KOPT-K1 (cell line): ENCODE measurements around the gene SOX21.

Source experiments
- H3K27ac ChIP-seq: fragments of 200-600 bp; sonication (generic); 2 replicates; pipeline ENCODE4 v1.5.1; 2016; ENCODE audit warnings: antibody characterized with exemption, mild to moderate bottlenecking, low read depth, low read length; ENCODE audit not compliant: poor library complexity, severe bottlenecking
- H3K36me3 ChIP-seq: fragments of 200-600 bp; sonication (generic); 2 replicates; pipeline ENCODE4 v1.5.1; 2017; ENCODE audit warnings: antibody characterized with exemption, mild to moderate bottlenecking, low read length, moderate library complexity; ENCODE audit not compliant: insufficient read depth
- H3K9me3 ChIP-seq: fragments of 200-600 bp; sonication (generic); 2 replicates; pipeline ENCODE4 v1.5.1; 2017; ENCODE audit warnings: antibody characterized with exemption, low read length, mild to moderate bottlenecking; ENCODE audit not compliant: insufficient read depth, poor library complexity, severe bottlenecking

Gene SOX21

GRCh38 chr13:94703721-94704314 is 8.5 kb downstream of the SOX21 start:
- H3K27ac ChIP-seq = no peak overlapping the region
- no peaks in the 10 kb centered on the region for H3K36me3 ChIP-seq
- peaks cover 39% of the 10 kb centered on the region for H3K9me3 ChIP-seq

- H3K9me3 ChIP-seq = peaks cover 38% of the 10 kb centered on the region
- H3K27ac ChIP-seq = no peak overlapping the region
- no peaks in the 10 kb centered on the region for H3K36me3 ChIP-seq
These were observed 9.1 kb downstream of the SOX21 start for GRCh38 chr13:94703271-94703670.

GRCh38 chr13:94702181-94703041 is 9.9 kb downstream of the SOX21 start:
- peaks cover 33% of the 10 kb centered on the region for H3K9me3 ChIP-seq
- H3K27ac ChIP-seq = no peak overlapping the region
- H3K36me3 ChIP-seq = no peaks in the 10 kb centered on the region

- Histone ChIP-seq H3K9me3 (peaks cover 26% of the 10 kb centered on the region), H3K27ac (no peak overlapping the region), H3K36me3 (no peaks in the 10 kb centered on the region)
These were observed 10.8 kb downstream of the SOX21 start for GRCh38 chr13:94701313-94702180.

- no peak overlapping the region for H3K27ac ChIP-seq
- H3K9me3 ChIP-seq = peaks cover 23% of the 10 kb centered on the region
These were observed 11.8 kb downstream of the SOX21 start for GRCh38 chr13:94700536-94700935.

GRCh38 chr13:94700051-94700535 is 12.3 kb downstream of the SOX21 start:
- H3K27ac ChIP-seq = no peak overlapping the region
- peaks cover 19% of the 10 kb centered on the region for H3K9me3 ChIP-seq
- no peaks in the 10 kb centered on the region for H3K36me3 ChIP-seq

More at GRCh38 chr13:94700536-94700935, 11.8 kb downstream of the SOX21 start:
- H3K36me3 ChIP-seq = no peaks in the 10 kb centered on the region

- Histone ChIP-seq H3K27ac (no peak overlapping the region), H3K36me3 (no peaks in the 10 kb centered on the region), H3K9me3 (peaks cover 3% of the 10 kb centered on the region)
These were observed 16.2 kb downstream of the SOX21 start for GRCh38 chr13:94696171-94696570.

- Histone ChIP-seq H3K36me3 (no peaks in the 10 kb centered on the region), H3K27ac (no peak overlapping the region), H3K9me3 (peaks cover 3% of the 10 kb centered on the region)
These were observed 20.3 kb downstream of the SOX21 start for GRCh38 chr13:94692030-94692429.

- Histone ChIP-seq H3K36me3 (no peaks in the 10 kb centered on the region), H3K9me3 (no peaks in the 10 kb centered on the region), H3K27ac (no peak overlapping the region)
These were observed 28.9 kb downstream of the SOX21 start for GRCh38 chr13:94683409-94683808.

GRCh38 chr13:94682229-94682628 is 30.1 kb downstream of the SOX21 start:
- Histone ChIP-seq H3K9me3 (no peaks in the 10 kb centered on the region), H3K27ac (no peak overlapping the region), H3K36me3 (no peaks in the 10 kb centered on the region)

GRCh38 chr13:94679614-94680013 is 32.7 kb downstream of the SOX21 start:
- Histone ChIP-seq H3K9me3 (no peaks in the 10 kb centered on the region), H3K27ac (no peak overlapping the region), H3K36me3 (no peaks in the 10 kb centered on the region)

GRCh38 chr13:94678845-94679244 is 33.5 kb downstream of the SOX21 start:
- Histone ChIP-seq H3K27ac (no peak overlapping the region), H3K36me3 (no peaks in the 10 kb centered on the region), H3K9me3 (no peaks in the 10 kb centered on the region)

GRCh38 chr13:94677799-94678198 is 34.5 kb downstream of the SOX21 start:
- Histone ChIP-seq H3K27ac (no peak overlapping the region), H3K9me3 (no peaks in the 10 kb centered on the region), H3K36me3 (no peaks in the 10 kb centered on the region)

- Histone ChIP-seq H3K36me3 (no peaks in the 10 kb centered on the region), H3K9me3 (no peaks in the 10 kb centered on the region), H3K27ac (no peak overlapping the region)
These were observed 37.6 kb downstream of the SOX21 start for GRCh38 chr13:94674609-94675348.
